ENCODE data around the gene RLF. TPM values are rescaled to one million over a fixed set of nuclear protein-coding genes. Genes with fewer than 3 reads are reported as not detected.
"Not testable (repeated sequence)": the region's sequence is repeated elsewhere in the genome, so short reads cannot be mapped to it uniquely, and the experiment has no call there.

RLF gene
- total RNA-seq, 1 experiment from 2014 or later, result 15.7 TPM

DNA sequence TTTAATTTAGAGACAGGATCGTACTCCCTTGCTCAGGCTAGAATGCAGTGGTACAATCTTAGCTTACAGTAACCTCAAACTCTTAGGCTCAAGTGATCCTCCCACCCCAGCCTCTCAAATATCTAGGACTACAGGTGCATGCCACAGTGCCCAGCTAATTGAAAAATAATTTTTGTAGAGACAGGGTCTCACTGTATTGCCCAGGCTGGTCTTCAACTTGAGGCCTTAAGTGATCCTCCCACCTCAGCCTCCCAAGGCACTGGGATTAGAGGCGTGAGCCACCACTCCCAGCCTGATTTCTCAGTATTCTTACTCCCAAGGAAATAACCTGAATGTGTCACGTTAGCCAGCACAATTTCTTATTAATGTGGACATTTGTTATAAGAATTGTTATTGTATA lies 9.8 kb downstream of the RLF start:
- DNase-seq (ENCODE audit: low read depth, low spot score) (no peak), ATAC-seq (no peak)
- Histone ChIP-seq H3K27me3 (ENCODE audit: control insufficient read depth, insufficient read depth, low read length) (no peaks in the 10 kb centered on the region), H3K4me1 (ENCODE audit: control insufficient read depth, insufficient read depth, low read length) (no peaks in the 10 kb centered on the region), H3K9me3 (ENCODE audit: control insufficient read depth, insufficient read depth, low read depth, low read length) (no peaks in the 10 kb centered on the region), H3K36me3 (ENCODE audit: control insufficient read depth, insufficient read depth, low read length) (no peaks in the 10 kb centered on the region), H3K4me3 (ENCODE audit: low read depth in 2 of 2, low read length in 2 of 2) (no peak overlapping the region), H3K27ac (ENCODE audit: low read length) (no peak overlapping the region)
- no TSS peak for BruUV-seq (replicated peaks)
- TF ChIP-seq POLR2AphosphoS5 (IDR thresholded peaks at IDR 0.05; ENCODE audit: low read depth, low read length) (no peak), CTCF (IDR thresholded peaks at IDR 0.05) (no peak), SIN3A (IDR thresholded peaks at IDR 0.05; ENCODE audit: borderline replicate concordance, insufficient read depth, low read depth, low read length) (no peak), TCF7L2 (IDR thresholded peaks at IDR 0.05; ENCODE audit: low read depth, low read length) (no peak)
- TF ChIP-seq, protein P1, sequence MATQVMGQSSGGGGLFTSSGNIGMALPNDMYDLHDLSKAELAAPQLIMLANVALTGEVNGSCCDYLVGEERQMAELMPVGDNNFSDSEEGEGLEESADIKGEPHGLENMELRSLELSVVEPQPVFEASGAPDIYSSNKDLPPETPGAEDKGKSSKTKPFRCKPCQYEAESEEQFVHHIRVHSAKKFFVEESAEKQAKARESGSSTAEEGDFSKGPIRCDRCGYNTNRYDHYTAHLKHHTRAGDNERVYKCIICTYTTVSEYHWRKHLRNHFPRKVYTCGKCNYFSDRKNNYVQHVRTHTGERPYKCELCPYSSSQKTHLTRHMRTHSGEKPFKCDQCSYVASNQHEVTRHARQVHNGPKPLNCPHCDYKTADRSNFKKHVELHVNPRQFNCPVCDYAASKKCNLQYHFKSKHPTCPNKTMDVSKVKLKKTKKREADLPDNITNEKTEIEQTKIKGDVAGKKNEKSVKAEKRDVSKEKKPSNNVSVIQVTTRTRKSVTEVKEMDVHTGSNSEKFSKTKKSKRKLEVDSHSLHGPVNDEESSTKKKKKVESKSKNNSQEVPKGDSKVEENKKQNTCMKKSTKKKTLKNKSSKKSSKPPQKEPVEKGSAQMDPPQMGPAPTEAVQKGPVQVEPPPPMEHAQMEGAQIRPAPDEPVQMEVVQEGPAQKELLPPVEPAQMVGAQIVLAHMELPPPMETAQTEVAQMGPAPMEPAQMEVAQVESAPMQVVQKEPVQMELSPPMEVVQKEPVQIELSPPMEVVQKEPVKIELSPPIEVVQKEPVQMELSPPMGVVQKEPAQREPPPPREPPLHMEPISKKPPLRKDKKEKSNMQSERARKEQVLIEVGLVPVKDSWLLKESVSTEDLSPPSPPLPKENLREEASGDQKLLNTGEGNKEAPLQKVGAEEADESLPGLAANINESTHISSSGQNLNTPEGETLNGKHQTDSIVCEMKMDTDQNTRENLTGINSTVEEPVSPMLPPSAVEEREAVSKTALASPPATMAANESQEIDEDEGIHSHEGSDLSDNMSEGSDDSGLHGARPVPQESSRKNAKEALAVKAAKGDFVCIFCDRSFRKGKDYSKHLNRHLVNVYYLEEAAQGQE (IDR thresholded peaks at IDR 0.05; ENCODE audit: insufficient read depth in 1 of 2, low read depth in 2 of 2, low read length in 1 of 2), result no peak
- ChIA-PET POLR2A (no interaction called here), CTCF (no interaction called here)
- in situ Hi-C loops (cut with HindIII; ENCODE audit: low pct_unique_long_range_greater_than_20kb, low sequenced_read_pairs) (no loop called here), intact Hi-C loops (cut with micrococcal nuclease; ENCODE audit: unreplicated experiment) (no loop called here)

DNA sequence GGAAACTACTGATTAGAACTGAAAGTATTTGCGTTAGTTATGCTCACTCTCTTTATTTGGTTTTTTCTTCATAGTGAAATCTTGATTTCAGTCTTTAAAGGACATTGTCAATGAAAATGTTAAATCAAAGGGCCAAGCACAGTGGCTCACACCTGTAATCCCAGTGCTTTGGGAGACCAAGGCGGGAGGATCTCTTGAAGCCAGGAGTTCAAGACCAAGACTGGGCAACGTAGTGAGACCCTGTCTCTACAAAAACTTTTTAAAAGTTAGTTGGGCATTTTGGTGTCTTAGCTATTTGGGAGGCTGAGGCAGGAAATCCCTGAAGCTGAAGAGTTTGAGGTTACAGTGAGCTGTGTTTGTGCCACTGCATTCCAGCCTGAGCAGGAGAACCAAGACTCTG lies 13.6 kb downstream of the RLF start:
- intact Hi-C loops (cut with micrococcal nuclease; ENCODE audit: unreplicated experiment) (no loop called here), in situ Hi-C loops (cut with HindIII; ENCODE audit: low pct_unique_long_range_greater_than_20kb, low sequenced_read_pairs) (no loop called here)
- no peak for ATAC-seq
- Histone ChIP-seq H3K9me3 (ENCODE audit: control insufficient read depth, insufficient read depth, low read depth, low read length) (no peaks in the 10 kb centered on the region), H3K4me3 (ENCODE audit: low read depth in 2 of 2, low read length in 2 of 2) (no peak overlapping the region), H3K27ac (ENCODE audit: low read length) (no peak overlapping the region), H3K27me3 (ENCODE audit: control insufficient read depth, insufficient read depth, low read length) (no peaks in the 10 kb centered on the region), H3K36me3 (ENCODE audit: control insufficient read depth, insufficient read depth, low read length) (no peaks in the 10 kb centered on the region), H3K4me1 (ENCODE audit: control insufficient read depth, insufficient read depth, low read length) (no peaks in the 10 kb centered on the region)
- TF ChIP-seq TCF7L2 (IDR thresholded peaks at IDR 0.05; ENCODE audit: low read depth, low read length) (no peak), POLR2AphosphoS5 (IDR thresholded peaks at IDR 0.05; ENCODE audit: low read depth, low read length) (no peak), CTCF (IDR thresholded peaks at IDR 0.05) (no peak)
- ChIA-PET POLR2A (interaction anchor here (0.6 kb wide), 1 partner anchor 126 kb away, joined by 10 read pairs; no protein-coding TSS in a partner anchor), CTCF (no interaction called here)
- DNase-seq (ENCODE audit: low read depth, low spot score), result no peak
- no TSS peak for BruUV-seq (replicated peaks)

DNA sequence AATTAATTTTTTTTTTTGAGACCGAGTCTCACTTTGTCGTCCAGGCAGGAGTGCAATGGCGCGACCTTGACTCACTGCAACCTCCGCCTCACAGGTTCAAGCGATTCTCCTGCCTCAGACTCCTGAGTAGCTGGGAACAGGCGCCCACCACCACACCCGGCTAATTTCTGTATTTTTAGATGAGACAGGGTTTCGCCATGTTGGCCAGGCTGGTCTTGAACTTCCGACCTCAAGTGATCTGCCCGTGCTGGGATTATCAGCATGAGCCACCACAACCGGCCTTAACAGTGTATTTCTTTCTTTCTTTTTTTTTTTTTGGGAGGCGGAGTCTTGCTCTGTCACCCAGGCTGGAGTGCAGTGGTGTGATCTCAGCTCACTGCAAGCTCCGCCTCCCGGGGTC lies 15.8 kb downstream of the RLF start:
- BruUV-seq (replicated peaks); H3K4me3 ChIP-seq (ENCODE audit: low read depth in 2 of 2, low read length in 2 of 2); CTCF ChIA-PET; H3K4me1 ChIP-seq (ENCODE audit: control insufficient read depth, insufficient read depth, low read length); intact Hi-C loops (cut with micrococcal nuclease; ENCODE audit: unreplicated experiment); H3K9me3 ChIP-seq (ENCODE audit: control insufficient read depth, insufficient read depth, low read depth, low read length); DNase-seq (ENCODE audit: low read depth, low spot score); ATAC-seq; H3K27ac ChIP-seq (ENCODE audit: low read length); H3K36me3 ChIP-seq (ENCODE audit: control insufficient read depth, insufficient read depth, low read length); in situ Hi-C loops (cut with HindIII; ENCODE audit: low pct_unique_long_range_greater_than_20kb, low sequenced_read_pairs); H3K27me3 ChIP-seq (ENCODE audit: control insufficient read depth, insufficient read depth, low read length): not testable (repeated sequence)
- POLR2A ChIA-PET, result interaction anchor here (0.7 kb wide), 1 partner anchor 85 kb away, joined by 3 read pairs; no protein-coding TSS in a partner anchor
